ENCODE results near the gene PKD1. TPM values are rescaled to one million over a fixed set of nuclear protein-coding genes. Genes with fewer than 3 reads are reported as not detected.

The PKD1 gene
- total and polyA plus RNA-seq, 2 of the 13 experiments (the other 11 are each of a cell fraction or from before 2014, with no cell fraction given) = 22.1 to 23.0 TPM

DNA sequence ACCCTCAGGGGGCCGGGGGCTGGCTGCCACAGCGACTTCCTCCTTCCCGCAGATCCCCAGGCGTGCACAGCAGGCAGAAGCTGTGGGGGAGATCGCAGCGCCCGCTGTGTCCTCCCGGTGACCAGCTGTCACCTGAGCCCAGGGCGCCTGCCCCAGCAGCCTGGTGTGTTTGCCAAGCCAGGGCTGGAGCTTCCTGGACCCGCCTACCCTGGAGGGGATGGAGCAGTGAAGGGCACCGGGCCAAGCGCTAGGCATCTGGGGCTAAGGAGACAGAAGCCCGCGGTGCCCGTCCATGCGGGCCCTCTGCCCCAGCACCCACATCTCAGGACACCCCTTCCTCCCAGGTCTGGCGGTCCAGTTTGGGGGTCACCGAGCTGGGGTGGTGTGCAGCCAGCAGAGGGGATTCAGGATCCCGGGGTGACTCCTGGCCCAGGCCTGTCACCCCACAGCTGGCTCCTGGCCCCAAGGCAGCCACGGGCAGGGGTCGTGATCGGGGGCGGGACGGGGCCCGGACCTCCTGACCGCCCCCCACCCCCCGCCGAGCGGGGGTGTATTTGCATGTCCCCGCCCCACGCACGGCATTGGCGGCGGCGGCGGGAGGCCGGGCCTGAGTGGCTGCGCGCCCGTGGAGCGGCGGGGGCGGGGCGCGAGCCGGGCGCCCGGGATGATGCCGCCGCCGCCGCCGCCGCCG lies 12.4 kb upstream of the PKD1 start, which contains the start of gene RAB26 (continued):
- TF ChIP-seq, protein P1, sequence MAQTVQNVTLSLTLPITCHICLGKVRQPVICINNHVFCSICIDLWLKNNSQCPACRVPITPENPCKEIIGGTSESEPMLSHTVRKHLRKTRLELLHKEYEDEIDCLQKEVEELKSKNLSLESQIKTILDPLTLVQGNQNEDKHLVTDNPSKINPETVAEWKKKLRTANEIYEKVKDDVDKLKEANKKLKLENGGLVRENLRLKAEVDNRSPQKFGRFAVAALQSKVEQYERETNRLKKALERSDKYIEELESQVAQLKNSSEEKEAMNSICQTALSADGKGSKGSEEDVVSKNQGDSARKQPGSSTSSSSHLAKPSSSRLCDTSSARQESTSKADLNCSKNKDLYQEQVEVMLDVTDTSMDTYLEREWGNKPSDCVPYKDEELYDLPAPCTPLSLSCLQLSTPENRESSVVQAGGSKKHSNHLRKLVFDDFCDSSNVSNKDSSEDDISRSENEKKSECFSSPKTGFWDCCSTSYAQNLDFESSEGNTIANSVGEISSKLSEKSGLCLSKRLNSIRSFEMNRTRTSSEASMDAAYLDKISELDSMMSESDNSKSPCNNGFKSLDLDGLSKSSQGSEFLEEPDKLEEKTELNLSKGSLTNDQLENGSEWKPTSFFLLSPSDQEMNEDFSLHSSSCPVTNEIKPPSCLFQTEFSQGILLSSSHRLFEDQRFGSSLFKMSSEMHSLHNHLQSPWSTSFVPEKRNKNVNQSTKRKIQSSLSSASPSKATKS (CRISPR knock-in tag; IDR thresholded peaks at IDR 0.05) = no peak
- TF ChIP-seq KLF16 (CRISPR knock-in tag; IDR thresholded peaks at IDR 0.05) (peak in 1 of 2 experiments; percentile 50; a peak in 1 of 4 replicates), YEATS2 (CRISPR knock-in tag; IDR thresholded peaks at IDR 0.05; ENCODE audit: borderline replicate concordance) (peak; percentile 37; the same call in 1 of the 2 replicates), ZNF180 (CRISPR knock-in tag; IDR thresholded peaks at IDR 0.05; ENCODE audit: borderline replicate concordance, low read depth) (no peak), ZNF629 (CRISPR knock-in tag; conservative IDR thresholded peaks at IDR 0.05) (0 out of 2 replicates have a peak, but pooled peaks have one; percentile 4), TBL1XR1 (IDR thresholded peaks at IDR 0.05; ENCODE audit: borderline replicate concordance, low read length, partially characterized antibody) (no peak), SRSF4 (IDR thresholded peaks at IDR 0.05; ENCODE audit: low read depth, low read length, poor library complexity, severe bottlenecking) (no peak), AGO2 (optimal IDR thresholded peaks at IDR 0.05; ENCODE audit: low read depth, low read length) (peak; percentile 61), ZNF451 (CRISPR knock-in tag; IDR thresholded peaks at IDR 0.05) (peak; percentile 83; the same call in 1 of the 2 replicates), EZH2 (conservative IDR thresholded peaks at IDR 0.05; ENCODE audit: low read depth, low read length) (no peak), ZNF256 (CRISPR knock-in tag; conservative IDR thresholded peaks at IDR 0.05) (no peak), ZNF510 (CRISPR knock-in tag; IDR thresholded peaks at IDR 0.05; ENCODE audit: low read depth) (no peak), GZF1 (CRISPR knock-in tag; IDR thresholded peaks at IDR 0.05) (no peak), XRCC5 (optimal IDR thresholded peaks at IDR 0.05; ENCODE audit: low read length) (peak; percentile 15), REXO4 (CRISPR knock-in tag; IDR thresholded peaks at IDR 0.05; ENCODE audit: borderline replicate concordance) (no peak), MLLT10 (CRISPR knock-in tag; IDR thresholded peaks at IDR 0.05) (no peak), SMYD3 (CRISPR knock-in tag; IDR thresholded peaks at IDR 0.05) (no peak), FOXC1 (CRISPR knock-in tag; IDR thresholded peaks at IDR 0.05; ENCODE audit: borderline replicate concordance) (no peak)
- TF ChIP-seq, protein P2, sequence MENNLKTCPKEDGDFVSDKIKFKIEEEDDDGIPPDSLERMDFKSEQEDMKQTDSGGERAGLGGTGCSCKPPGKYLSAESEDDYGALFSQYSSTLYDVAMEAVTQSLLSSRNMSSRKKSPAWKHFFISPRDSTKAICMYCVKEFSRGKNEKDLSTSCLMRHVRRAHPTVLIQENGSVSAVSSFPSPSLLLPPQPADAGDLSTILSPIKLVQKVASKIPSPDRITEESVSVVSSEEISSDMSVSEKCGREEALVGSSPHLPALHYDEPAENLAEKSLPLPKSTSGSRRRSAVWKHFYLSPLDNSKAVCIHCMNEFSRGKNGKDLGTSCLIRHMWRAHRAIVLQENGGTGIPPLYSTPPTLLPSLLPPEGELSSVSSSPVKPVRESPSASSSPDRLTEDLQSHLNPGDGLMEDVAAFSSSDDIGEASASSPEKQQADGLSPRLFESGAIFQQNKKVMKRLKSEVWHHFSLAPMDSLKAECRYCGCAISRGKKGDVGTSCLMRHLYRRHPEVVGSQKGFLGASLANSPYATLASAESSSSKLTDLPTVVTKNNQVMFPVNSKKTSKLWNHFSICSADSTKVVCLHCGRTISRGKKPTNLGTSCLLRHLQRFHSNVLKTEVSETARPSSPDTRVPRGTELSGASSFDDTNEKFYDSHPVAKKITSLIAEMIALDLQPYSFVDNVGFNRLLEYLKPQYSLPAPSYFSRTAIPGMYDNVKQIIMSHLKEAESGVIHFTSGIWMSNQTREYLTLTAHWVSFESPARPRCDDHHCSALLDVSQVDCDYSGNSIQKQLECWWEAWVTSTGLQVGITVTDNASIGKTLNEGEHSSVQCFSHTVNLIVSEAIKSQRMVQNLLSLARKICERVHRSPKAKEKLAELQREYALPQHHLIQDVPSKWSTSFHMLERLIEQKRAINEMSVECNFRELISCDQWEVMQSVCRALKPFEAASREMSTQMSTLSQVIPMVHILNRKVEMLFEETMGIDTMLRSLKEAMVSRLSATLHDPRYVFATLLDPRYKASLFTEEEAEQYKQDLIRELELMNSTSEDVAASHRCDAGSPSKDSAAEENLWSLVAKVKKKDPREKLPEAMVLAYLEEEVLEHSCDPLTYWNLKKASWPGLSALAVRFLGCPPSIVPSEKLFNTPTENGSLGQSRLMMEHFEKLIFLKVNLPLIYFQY (CRISPR knock-in tag; IDR thresholded peaks at IDR 0.05; ENCODE audit: borderline replicate concordance) = peak; percentile 39; the same call in 1 of the 2 replicates
- TF ChIP-seq, protein P3, sequence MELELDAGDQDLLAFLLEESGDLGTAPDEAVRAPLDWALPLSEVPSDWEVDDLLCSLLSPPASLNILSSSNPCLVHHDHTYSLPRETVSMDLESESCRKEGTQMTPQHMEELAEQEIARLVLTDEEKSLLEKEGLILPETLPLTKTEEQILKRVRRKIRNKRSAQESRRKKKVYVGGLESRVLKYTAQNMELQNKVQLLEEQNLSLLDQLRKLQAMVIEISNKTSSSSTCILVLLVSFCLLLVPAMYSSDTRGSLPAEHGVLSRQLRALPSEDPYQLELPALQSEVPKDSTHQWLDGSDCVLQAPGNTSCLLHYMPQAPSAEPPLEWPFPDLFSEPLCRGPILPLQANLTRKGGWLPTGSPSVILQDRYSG (CRISPR knock-in tag; IDR thresholded peaks at IDR 0.05) = no peak
- TF ChIP-seq, protein P4, sequence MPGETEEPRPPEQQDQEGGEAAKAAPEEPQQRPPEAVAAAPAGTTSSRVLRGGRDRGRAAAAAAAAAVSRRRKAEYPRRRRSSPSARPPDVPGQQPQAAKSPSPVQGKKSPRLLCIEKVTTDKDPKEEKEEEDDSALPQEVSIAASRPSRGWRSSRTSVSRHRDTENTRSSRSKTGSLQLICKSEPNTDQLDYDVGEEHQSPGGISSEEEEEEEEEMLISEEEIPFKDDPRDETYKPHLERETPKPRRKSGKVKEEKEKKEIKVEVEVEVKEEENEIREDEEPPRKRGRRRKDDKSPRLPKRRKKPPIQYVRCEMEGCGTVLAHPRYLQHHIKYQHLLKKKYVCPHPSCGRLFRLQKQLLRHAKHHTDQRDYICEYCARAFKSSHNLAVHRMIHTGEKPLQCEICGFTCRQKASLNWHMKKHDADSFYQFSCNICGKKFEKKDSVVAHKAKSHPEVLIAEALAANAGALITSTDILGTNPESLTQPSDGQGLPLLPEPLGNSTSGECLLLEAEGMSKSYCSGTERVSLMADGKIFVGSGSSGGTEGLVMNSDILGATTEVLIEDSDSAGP (CRISPR knock-in tag; IDR thresholded peaks at IDR 0.05; ENCODE audit: borderline replicate concordance) = no peak
